Activated CD4-positive, alpha-beta T cell treated with anti-CD3 and anti-CD28 coated beads, Interleukin-2, amount 50 U/mL, for 24 hours (primary cell): ENCODE measurements around the gene RUFY2.

ENCODE experiments used
- DNase-seq, 2 donors: peaks; one replicate each; pipeline ENCODE4 v3.0.0-alpha.2; 2020; ENCODE audit warnings: low read depth in 1 of 2, low spot score in 1 of 2

RUFY2 gene

GRCh38 chr10:68364101-68364886 is 42.8 kb downstream of the RUFY2 start:
- DNase-seq, result no peak

GRCh38 chr10:68362590-68362989 is 44.5 kb downstream of the RUFY2 start:
- no peak for DNase-seq

- no peak for DNase-seq
These were observed 47.9 kb downstream of the RUFY2 start for GRCh38 chr10:68359189-68359588.

GRCh38 chr10:68353537-68353936 is 53.5 kb downstream of the RUFY2 start:
- no peak for DNase-seq

GRCh38 chr10:68348265-68348741 is 58.8 kb downstream of the RUFY2 start:
- peak in 1 of 2 donors; percentile 36 for DNase-seq

- DNase-seq, result no peak
These were observed 60.3 kb downstream of the RUFY2 start for GRCh38 chr10:68346774-68347173.

- DNase-seq, result no peak
These were observed 61.5 kb downstream of the RUFY2 start for GRCh38 chr10:68345621-68346020.

DNA sequence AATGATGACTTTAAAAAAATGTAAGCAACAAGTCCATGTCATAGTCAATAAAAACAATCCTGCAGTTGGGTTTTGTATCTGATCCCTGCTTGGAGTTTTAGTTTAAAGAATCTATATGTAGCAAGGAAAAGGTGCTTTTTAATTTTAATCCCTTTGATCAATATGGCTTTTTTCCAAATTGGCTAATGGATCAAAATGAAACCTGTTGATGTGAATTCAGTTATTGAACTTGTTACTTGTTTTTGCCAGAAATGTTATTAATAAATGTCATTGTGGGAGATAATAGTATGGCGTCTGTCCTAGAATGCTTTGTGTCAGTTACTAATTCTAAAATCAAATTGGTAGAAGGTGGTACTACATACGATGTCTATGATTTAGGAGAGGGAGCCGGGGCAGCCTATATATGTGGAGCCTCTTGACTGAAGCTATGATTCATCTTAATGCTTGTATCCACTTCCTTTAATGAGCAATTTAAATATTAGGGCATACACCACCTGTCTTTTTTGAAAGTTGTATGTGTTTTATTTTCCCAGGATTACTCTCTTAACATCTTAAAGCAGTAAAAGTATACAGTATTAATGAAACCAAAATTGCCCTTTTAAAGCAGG is 64.1 kb downstream of the RUFY2 start:
- DNase-seq, result no peak

GRCh38 chr10:68340358-68341080 is 66.6 kb downstream of the RUFY2 start:
- no peak for DNase-seq

GRCh38 chr10:68336754-68337351 is 70.2 kb downstream of the RUFY2 start:
- DNase-seq, result no peak

DNA sequence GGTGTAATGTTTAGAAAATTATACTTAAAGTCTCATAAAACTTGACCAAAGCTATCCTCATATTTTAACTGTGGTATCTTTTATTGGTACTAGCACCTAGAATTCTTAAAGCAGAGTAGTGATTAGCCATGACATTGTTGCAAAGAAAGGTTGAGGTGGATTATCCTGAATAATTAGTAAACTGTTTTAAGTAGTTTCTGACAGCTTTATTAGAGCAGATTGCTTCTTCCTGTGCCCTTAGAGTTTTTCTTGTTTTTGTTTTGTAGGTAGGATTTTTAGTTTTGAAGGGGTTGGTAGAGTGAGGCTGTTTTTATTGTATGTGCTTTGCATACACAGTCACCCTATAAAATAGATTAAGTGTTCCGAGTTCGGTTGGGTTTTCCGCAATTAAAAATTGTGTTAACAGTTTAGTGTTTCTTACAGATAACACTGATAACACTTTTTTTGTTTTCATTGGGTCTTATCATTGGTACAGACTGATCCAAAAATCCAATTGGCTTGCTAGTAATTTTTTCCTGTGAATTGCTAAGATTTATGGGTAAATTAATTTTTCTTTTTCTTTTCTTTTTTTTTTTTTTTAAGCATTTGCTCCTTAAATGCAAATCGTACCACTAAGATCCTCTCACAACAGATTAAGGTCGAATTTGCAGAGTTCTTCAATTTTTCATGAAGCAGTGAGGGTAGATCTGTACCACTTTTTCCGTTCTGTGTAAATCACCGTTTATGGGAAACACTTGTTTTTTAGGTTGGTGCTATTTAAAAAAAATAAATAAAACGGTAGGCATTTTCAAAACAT is 72.2 kb downstream of the RUFY2 start:
- no peak for DNase-seq

- no peak for DNase-seq
These were observed 73.3 kb downstream of the RUFY2 start for GRCh38 chr10:68333440-68334431.

DNA sequence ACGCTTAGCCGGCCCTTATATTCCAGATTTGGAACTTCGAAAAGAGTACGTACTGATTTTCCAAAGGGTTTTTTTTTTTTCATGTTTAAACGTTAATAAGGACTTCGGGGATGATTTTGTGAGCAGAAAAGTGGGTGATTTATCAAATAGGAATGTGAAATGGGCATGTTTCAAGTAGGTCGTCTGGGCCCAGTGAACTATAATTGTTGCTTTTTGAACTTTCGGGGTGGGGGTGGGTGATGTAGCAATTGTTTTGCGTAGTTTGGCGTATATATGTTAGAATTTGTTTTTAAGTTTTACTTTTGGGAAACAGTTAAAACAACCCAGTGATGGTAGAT is 74.0 kb downstream of the RUFY2 start:
- DNase-seq, result no peak

GRCh38 chr10:68332259-68333057 is 74.6 kb downstream of the RUFY2 start, which contains the start of gene PBLD:
Gene PBLD (minus strand): TSS chr10:68332928. CDS start chr10:68306844, 26,084 bp downstream.
- DNase-seq, result peak; percentile 40 to 51

DNA sequence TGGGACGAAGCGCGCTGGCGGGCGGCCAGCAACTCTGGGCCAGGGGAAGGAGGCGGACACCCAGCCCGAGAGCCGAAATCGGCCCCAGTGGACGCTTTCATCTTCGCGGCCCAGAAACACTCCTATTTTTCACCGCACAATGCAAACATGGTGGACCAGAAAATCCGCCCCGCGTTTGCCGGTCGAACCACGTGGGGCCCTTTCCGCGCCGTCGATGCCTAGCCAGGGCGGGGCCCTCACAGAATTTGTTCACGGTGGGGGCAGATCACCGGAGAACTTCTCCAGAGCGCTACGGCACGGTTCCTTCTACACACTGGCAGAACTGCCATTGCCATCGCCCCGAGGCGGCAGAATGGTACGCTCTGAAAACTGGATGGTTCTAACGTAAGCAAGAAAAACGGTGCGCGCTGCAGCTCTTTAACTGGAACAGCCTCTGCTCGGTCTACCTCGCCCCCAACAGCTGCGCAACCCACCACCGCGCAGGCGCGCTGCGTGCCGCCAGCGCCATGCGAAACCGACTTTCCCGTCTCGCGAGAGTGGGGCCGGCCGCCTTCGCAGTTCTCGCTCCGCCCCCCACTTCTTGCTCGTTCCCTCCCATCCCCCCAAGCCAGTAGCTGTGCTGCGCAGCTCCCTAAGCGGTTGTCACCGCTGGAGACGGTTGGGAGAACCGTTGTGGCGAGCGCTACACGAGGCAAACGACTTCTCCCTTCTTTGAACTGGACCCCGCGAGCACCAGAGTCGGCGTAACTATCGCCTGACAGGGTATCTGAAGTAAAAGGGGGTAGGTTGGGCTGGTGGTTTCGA is 75.4 kb downstream of the RUFY2 start, which contains the start of gene HNRNPH3:
Gene HNRNPH3, plus strand, starts transcription at position 610 of the 804 bp plus-strand sequence. CDS start 5,158 bp downstream, outside the sequence.
- DNase-seq, result peak; percentile 96 to 97

DNA sequence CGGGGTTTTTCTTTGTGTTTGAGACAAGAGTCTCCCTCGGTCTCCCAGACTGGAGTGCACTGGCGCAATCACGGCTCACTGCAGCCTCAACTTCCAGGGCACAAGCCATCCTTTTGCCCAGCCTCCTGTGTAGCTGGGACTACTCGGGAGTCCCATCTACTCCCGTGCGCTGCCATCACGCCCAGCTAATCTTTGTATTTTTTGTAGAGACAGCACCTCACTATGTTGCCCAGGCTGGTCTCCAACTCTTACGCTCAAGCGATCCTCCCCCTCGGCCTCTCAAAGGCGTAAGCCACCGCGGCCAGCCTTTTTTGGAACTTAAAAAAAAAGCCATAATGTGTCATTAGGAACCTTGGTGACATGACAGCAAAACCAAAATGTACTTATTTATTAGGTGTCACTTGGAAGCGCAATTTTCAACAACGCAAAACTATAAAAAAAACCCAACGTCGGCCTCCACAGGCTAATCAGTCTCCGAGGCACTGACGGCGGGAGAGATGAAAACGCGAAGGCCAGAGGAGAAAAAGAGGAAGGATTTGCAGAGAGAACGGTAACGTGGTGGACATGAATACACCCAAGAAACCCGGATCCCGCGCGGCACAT is 76.1 kb downstream of the RUFY2 start:
- no peak for DNase-seq

DNA sequence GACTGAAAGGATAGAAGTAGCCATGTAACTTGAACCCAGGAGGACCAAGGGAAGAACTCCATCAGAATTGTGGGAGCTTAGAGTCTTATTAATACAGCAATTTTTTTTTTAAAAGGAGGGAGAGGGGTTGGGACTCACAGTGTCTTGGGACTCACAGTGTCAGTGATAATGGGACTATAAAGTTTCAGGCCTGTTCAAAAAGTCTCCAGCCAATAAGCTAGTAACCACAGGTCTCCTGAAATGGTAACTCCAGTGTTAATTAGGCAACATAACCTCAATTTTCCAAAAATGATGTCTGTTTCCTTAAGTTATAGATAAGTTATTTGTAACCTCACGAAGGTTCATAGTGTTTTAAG is 77.6 kb downstream of the RUFY2 start:
- DNase-seq, result no peak
